Measurements from ENCODE around the gene RNF167. TPM values are rescaled to one million over a fixed set of nuclear protein-coding genes. Genes with fewer than 3 reads are reported as not detected.

RNF167 gene
- total RNA-seq, 6 experiments from 2014 or later = 52.1 to 73.5 (median 57.5) TPM

GRCh38 chr17:4987767-4988567 is 47.9 kb downstream of the RNF167 start:
- ATAC-seq (peak in 1 of 4 donors; percentile 8), DNase-seq (no peak)
- intact Hi-C loops (cut with DNase I) = loop anchor here in 1 of 2 donors (10.0 kb wide), 1 partner anchor 77 kb away; no protein-coding TSS in a partner anchor
- Histone ChIP-seq H3K4me3 (peak overlapping the region; percentile 65 to 98 (median 84)), H3K36me3 (peaks cover 0 to 2% (median under 1%) of the 10 kb centered on the region in 4 donors), H3K9me3 (no peaks in the 10 kb centered on the region), H3K4me1 (peaks cover 0 to 17% (median 2%) of the 10 kb centered on the region in 4 donors), H3K27ac (peak overlapping the region; percentile 85 to 89 (median 87)), H3K27me3 (no peaks in the 10 kb centered on the region)
- WGBS (ENCODE audit: insufficient coverage, low coverage, low lambda C conversion rate, missing lambda C conversion rate) = 18% methylated on average over 16 of the region's 30 CpGs
- no peak for TF ChIP-seq CTCF (IDR thresholded peaks at IDR 0.05)
- TF ChIP-seq POLR2A (IDR thresholded peaks at IDR 0.05) = peak; percentile 39

- TF ChIP-seq CTCF (IDR thresholded peaks at IDR 0.05) (no peak), POLR2A (IDR thresholded peaks at IDR 0.05) (no peak)
- H3K27ac ChIP-seq = no peak overlapping the region
- DNase-seq (no peak), ATAC-seq (no peak)
- 89% methylated on average over 6 of the region's 6 CpGs for WGBS (ENCODE audit: insufficient coverage, low coverage, low lambda C conversion rate, missing lambda C conversion rate)
- no peak overlapping the region for H3K4me3 ChIP-seq
- H3K4me1 ChIP-seq = no peaks in the 10 kb centered on the region
- H3K9me3 ChIP-seq = no peaks in the 10 kb centered on the region
- no peaks in the 10 kb centered on the region for H3K27me3 ChIP-seq
- no peaks in the 10 kb centered on the region for H3K36me3 ChIP-seq
- intact Hi-C loops (cut with DNase I) = no loop called here
Observed at GRCh38 chr17:4994081-4994595, 54.1 kb downstream of the RNF167 start.

Small RNAs within 50 kb of the gene (microRNA-seq; reads per million reads assigned to microRNA genes)
- gene MIR6864 = 0 reads per million in 2 donors
- gene MIR6865 = 0 reads per million in 2 donors

Small RNAs within 50 kb of the gene (small RNA-seq; reads per million reads assigned to genes)
- 0 to 0.10 reads per million in 2 experiments for gene MIR6864
- gene MIR6865 = 0 reads per million in 2 experiments

Other genes starting within 250 kb of the RNF167 start
- 10 to 100 TPM; 11.5 to 22.2 (median 16.1) TPM for gene PELP1, start 236.1 kb upstream of the RNF167 start, total RNA-seq
- 10 to 100 TPM; 18.2 to 38.6 (median 23.9) TPM for gene ARRB2, start 229.6 kb upstream of the RNF167 start, total RNA-seq
- gene MED11, start 208.8 kb upstream of the RNF167 start, total RNA-seq = 10 to 100 TPM in 5 of 6 experiments, 1 to 10 TPM in 1; 10.0 to 21.1 (median 16.2) TPM
- 1 to 10 TPM in 5 of 6 experiments, under 1 TPM in 1; 0.70 to 6.5 (median 1.9) TPM for gene ZMYND15, start 200.4 kb upstream of the RNF167 start, total RNA-seq
- 10 to 100 TPM; 13.3 to 69.6 (median 31.3) TPM for gene CXCL16, start 200.3 kb upstream of the RNF167 start, total RNA-seq
- gene TM4SF5, start 168.4 kb upstream of the RNF167 start, total RNA-seq = 100 to 1,000 TPM in 3 of 6 experiments, 10 to 100 TPM in 3; 67.1 to 215 (median 112) TPM
- gene VMO1, start 153.9 kb upstream of the RNF167 start, total RNA-seq = 10 to 100 TPM in 1 of 6 experiments, 1 to 10 TPM in 5; 3.5 to 12.3 (median 5.2) TPM
- 10 to 100 TPM; 20.6 to 97.4 (median 60.9) TPM for gene GLTPD2, start 151.3 kb upstream of the RNF167 start, total RNA-seq
- gene PSMB6, start 144.1 kb upstream of the RNF167 start, total RNA-seq = 100 to 1,000 TPM in 2 of 6 experiments, 10 to 100 TPM in 4; 68.8 to 136 (median 75.7) TPM
- 10 to 100 TPM in 3 of 6 experiments, 1 to 10 TPM in 3; 8.2 to 27.3 (median 10.8) TPM for gene PLD2, start 133.1 kb upstream of the RNF167 start, total RNA-seq
- gene MINK1, start 106.9 kb upstream of the RNF167 start, total RNA-seq = 10 to 100 TPM; 20.3 to 42.5 (median 28.0) TPM
- 1 to 10 TPM; 1.6 to 4.0 (median 3.2) TPM for gene C17orf107, start 40.7 kb upstream of the RNF167 start, total RNA-seq
- gene CHRNE, start 37.2 kb upstream of the RNF167 start, total RNA-seq = 1 to 10 TPM; 1.4 to 2.9 (median 2.0) TPM
- under 1 TPM in 3 of 6 experiments, not detected in 3; 0.13 to 0.20 (median 0.15) TPM for gene GP1BA, start 8.0 kb upstream of the RNF167 start, total RNA-seq
- gene SLC25A11, start 222 bp upstream of the RNF167 start, total RNA-seq = 10 to 100 TPM; 32.6 to 64.2 (median 41.0) TPM
- 1,000 to 10,000 TPM in 1 of 6 experiments, 100 to 1,000 TPM in 5; 221 to 1,037 (median 292) TPM for gene PFN1, start 8.3 kb downstream of the RNF167 start, total RNA-seq
- 10 to 100 TPM; 54.7 to 69.8 (median 58.7) TPM for gene ENO3, start 10.9 kb downstream of the RNF167 start, total RNA-seq
- 10 to 100 TPM; 22.3 to 33.9 (median 26.4) TPM for gene SPAG7, start 27.5 kb downstream of the RNF167 start, total RNA-seq
- 10 to 100 TPM; 15.3 to 21.1 (median 17.7) TPM for gene CAMTA2, start 47.4 kb downstream of the RNF167 start, total RNA-seq
- gene INCA1, start 57.3 kb downstream of the RNF167 start, total RNA-seq = 1 to 10 TPM in 2 of 6 experiments, under 1 TPM in 3, not detected in 1; 0.83 to 1.3 (median 0.97) TPM
- 100 to 1,000 TPM in 3 of 6 experiments, 10 to 100 TPM in 3; 59.8 to 112 (median 99.3) TPM for gene KIF1C, start 57.7 kb downstream of the RNF167 start, total RNA-seq
- under 1 TPM in 2 of 6 experiments, not detected in 4; 0.13 to 0.20 TPM for gene SLC52A1, start 95.2 kb downstream of the RNF167 start, total RNA-seq
- gene ZFP3, start 138.2 kb downstream of the RNF167 start, total RNA-seq = 1 to 10 TPM in 1 of 6 experiments, under 1 TPM in 5; 0.51 to 1.6 (median 0.87) TPM
- 1 to 10 TPM; 3.3 to 5.0 (median 4.5) TPM for gene ZNF232, start 171.6 kb downstream of the RNF167 start, total RNA-seq
- under 1 TPM in 2 of 6 experiments, not detected in 4; 0.02 to 0.07 TPM for gene USP6, start 175.8 kb downstream of the RNF167 start, total RNA-seq